Heart right ventricle (tissue), 16 donors: Measurements from ENCODE around the gene GFY. TPM values are rescaled to one million over a fixed set of nuclear protein-coding genes. Genes with fewer than 3 reads are reported as not detected.

Experiments used
- ATAC-seq, 8 donors: fragments of 200-7000 bp; cut with Tn5 transposase; one replicate each; pipeline ENCODE4 v1.9.1; 2020; ENCODE audit warnings: mild to moderate bottlenecking in 8 of 8, moderate library complexity in 8 of 8, moderate number of reproducible peaks in 1 of 8
- DNase-seq, 2 donors: peaks; one replicate each; pipeline ENCODE4 v3.0.0-alpha.2; 2020
- H3K27ac ChIP-seq, 10 donors: fragments of 200-600 bp; sonication (generic) in 2 of 10; one replicate each; pipeline versions ENCODE4 v1.5.0 to v1.8.0; 2020 to 2022; ENCODE audit warnings: mild to moderate bottlenecking in 3 of 10
- H3K27me3 ChIP-seq, 7 donors: fragments of 200-600 bp; one replicate each; pipeline ENCODE4 v1.8.0; 2021 to 2022; ENCODE audit warnings: mild to moderate bottlenecking in 2 of 7
- H3K36me3 ChIP-seq, 9 donors: fragments of 200-600 bp; sonication (generic) in 1 of 9; one replicate each; pipeline versions ENCODE4 v1.5.0 to v1.8.0; 2020 to 2022; ENCODE audit warnings: mild to moderate bottlenecking in 2 of 9
- H3K4me1 ChIP-seq, 9 donors: fragments of 200-600 bp; sonication (generic) in 1 of 9; one replicate each; pipeline versions ENCODE4 v1.5.0 to v1.8.0; 2020 to 2022; ENCODE audit warnings: mild to moderate bottlenecking in 4 of 9
- H3K4me3 ChIP-seq, 10 donors: fragments of 200-600 bp; sonication (generic) in 2 of 10; one replicate each; pipeline versions ENCODE4 v1.5.0 to v1.8.0; 2020 to 2022; ENCODE audit warnings: mild to moderate bottlenecking in 7 of 10, moderate library complexity in 2 of 10
- H3K9me3 ChIP-seq, 11 donors: fragments of 200-600 bp in 10 of 11; sonication (generic) in 2 of 11; one replicate each; pipeline versions ENCODE4 v1.5.0 to v1.8.0; 2013 to 2022; ENCODE audit warnings: mild to moderate bottlenecking in 2 of 11, control low read depth in 1 of 11, moderate library complexity in 1 of 11
- CTCF ChIP-seq, 9 donors: fragments of 200-600 bp; sonication (generic) in 2 of 9; IDR thresholded peaks; one replicate each; pipeline versions ENCODE4 v1.5.0 to v1.8.0; 2021 to 2022; ENCODE audit warnings: antibody characterized with exemption in 9 of 9, mild to moderate bottlenecking in 5 of 9, moderate library complexity in 1 of 9
- WGBS, 2 donors: extraction: QIAGEN DNeasy Blood & Tissue Kit; methylation state at CpG; one replicate each; pipeline ENCODE4 v1.1.7; 2013; ENCODE audit warnings: inconsistent platforms in 1 of 2; 5-methylcytosine and 5-hydroxymethylcytosine counted together
- intact Hi-C, 10 donors: fragments of 100-400 bp; cut with DNase I; formaldehyde crosslinking; loops; one replicate each; pipeline versions ENCODE4 v1.11.1 to v1.14.2; 2022
- polyA plus RNA-seq, 2 donors: library from polyadenylated mRNA; stranded (reverse); fragments of 200-250 nt; gene quantifications; one replicate each; pipeline ENCODE4 v1.2.3, GENCODE V29; 2013
- total RNA-seq, 10 donors: library from RNA; stranded (reverse); fragmentation: NEBNext Ultra II Directional in 3 of 10; extraction: Animal tissue kit (Norgen Biotek cat#: 25700) in 3 of 10; gene quantifications; one replicate each; pipeline versions ENCODE4 v1.2.1 to v1.2.4, GENCODE V29; 2021 to 2023
- donor health status: Arrhythmogenic right ventricular cardiomyopathy.
- donor health status: ischemic (EF 13 %, LVEDD 7.1; RV severe dilation, severe dysfunction).
- donor health status: healthy with polysubstance abuse.
- donor health status: DM: no; HTN: yes; CAD: no.
- donor health status: DM: no; HTN: no; CAD: no.
- donor health status: ischemic (EF 25% LVEDD 6.9; RV normal size, moderate dysfunction).
- donor health status: ischemic (EF 25% LVEDD 5.7; RV mildly dilated, moderate dysfunction).
- donor health status: healthy.
- donor health status: DM: yes; HTN: yes; CAD: no.
- donor health status: Ischemic cardiomyopathy.
- donor health status: ischemic (EF 35%, LVEDD 5.7; RV mildly dilated, moderate dysfunction).
- donor health status: nonischemic (EF 11% LVEDD 7.7; RV severe dilation, severe dysfunction).
- donor health status: DM: yes; HTN: yes; CAD: no.
- donor health status: PGD.
- donor health status: ischemic (EF 29% LVEDD 5.4; RV normal size, mild dysfunction).
- donor health status: nonischemic (EF 23%, LVEDD 6.1; RV moderate dilation, normal function).

The GFY gene
- total and polyA plus RNA-seq, 12 donors, result 0.13 TPM; not detected in 11

- no peaks in the 10 kb centered on the region for H3K9me3 ChIP-seq
- H3K4me3 ChIP-seq, result peak overlapping the region in 3 of 10 donors; percentile 11 to 70 (median 67)
- peaks cover 0 to 29% (median 13%) of the 10 kb centered on the region in 9 donors for H3K4me1 ChIP-seq
- no peak for TF ChIP-seq CTCF (IDR thresholded peaks at IDR 0.05)
- no peaks in the 10 kb centered on the region for H3K27me3 ChIP-seq
- 63 to 74% methylated on average over 15 of the region's 15 CpGs for WGBS, 2 donors
- intact Hi-C loops, result loop anchor here in 1 of 10 donors (2.0 kb wide), 1 partner anchor 67 kb away; no protein-coding TSS in a partner anchor
- H3K27ac ChIP-seq, result peak overlapping the region in 5 of 10 donors; percentile 44 to 93 (median 92)
- peaks cover 0 to 14% (median 0%) of the 10 kb centered on the region in 9 donors for H3K36me3 ChIP-seq
- no peak for ATAC-seq
- DNase-seq, result no peak
Measured at GRCh38 chr19:49475191-49475917, 50.2 kb downstream of the GFY start.

- H3K4me3 ChIP-seq, result peak overlapping the region in 1 of 10 donors; percentile 70
- peaks cover 0 to 29% (median 13%) of the 10 kb centered on the region in 9 donors for H3K4me1 ChIP-seq
- ATAC-seq (peak in 1 of 8 donors; percentile 25), DNase-seq (peak in 1 of 2 donors; percentile 52)
- intact Hi-C loops, result loop anchor here in 1 of 10 donors (2.0 kb wide), 1 partner anchor 67 kb away; no protein-coding TSS in a partner anchor
- peak overlapping the region in 1 of 10 donors; percentile 92 for H3K27ac ChIP-seq
- H3K27me3 ChIP-seq, result no peaks in the 10 kb centered on the region
- TF ChIP-seq CTCF (IDR thresholded peaks at IDR 0.05), result peak in 8 of 9 donors; percentile 5 to 46 (median 27)
- no peaks in the 10 kb centered on the region for H3K9me3 ChIP-seq
- WGBS, 2 donors, result 51 to 53% methylated on average over 27 of the region's 27 CpGs
- H3K36me3 ChIP-seq, result peaks cover 0 to 14% (median 0%) of the 10 kb centered on the region in 9 donors
Measured at GRCh38 chr19:49475995-49476880, 51.0 kb downstream of the GFY start.

Other genes starting within 250 kb of the GFY start
- 1 to 10 TPM in 2 of 10 donors, under 1 TPM in 8; 0.25 to 1.0 (median 0.77) TPM for gene SLC6A16, start 100.2 kb upstream of the GFY start, total RNA-seq
- gene SLC6A16, start 100.2 kb upstream of the GFY start, polyA plus RNA-seq, result 1 to 10 TPM in 1 of 2 donors, under 1 TPM in 1; 0.13 to 3.1 TPM
- gene CD37, start 90.0 kb upstream of the GFY start, total RNA-seq, result 10 to 100 TPM in 2 of 10 donors, 1 to 10 TPM in 8; 2.0 to 34.2 (median 3.9) TPM
- gene CD37, start 90.0 kb upstream of the GFY start, polyA plus RNA-seq, result 1 to 10 TPM; 2.3 to 3.5 TPM
- gene TEAD2, start 63.0 kb upstream of the GFY start, total RNA-seq, result 10 to 100 TPM; 34.1 to 67.8 (median 45.1) TPM
- gene TEAD2, start 63.0 kb upstream of the GFY start, polyA plus RNA-seq, result 10 to 100 TPM; 43.5 to 50.5 TPM
- gene DKKL1, start 61.5 kb upstream of the GFY start, total RNA-seq, result under 1 TPM in 3 of 10 donors, not detected in 7; 0.22 to 0.54 (median 0.26) TPM
- under 1 TPM in 1 of 2 donors, not detected in 1; 0.20 TPM for gene DKKL1, start 61.5 kb upstream of the GFY start, polyA plus RNA-seq
- not detected for gene KASH5, start 37.1 kb upstream of the GFY start, total RNA-seq
- gene KASH5, start 37.1 kb upstream of the GFY start, polyA plus RNA-seq, result not detected
- gene PTH2, start 1.9 kb upstream of the GFY start, total RNA-seq, result not detected
- gene PTH2, start 1.9 kb upstream of the GFY start, polyA plus RNA-seq, result not detected
- 1 to 10 TPM in 4 of 10 donors, under 1 TPM in 6; 0.17 to 2.3 (median 0.86) TPM for gene SLC17A7, start 16.1 kb downstream of the GFY start, total RNA-seq
- gene SLC17A7, start 16.1 kb downstream of the GFY start, polyA plus RNA-seq, result 1 to 10 TPM in 1 of 2 donors, under 1 TPM in 1; 0.88 to 2.0 TPM
- 10 to 100 TPM; 15.7 to 42.1 (median 25.7) TPM for gene PIH1D1, start 26.4 kb downstream of the GFY start, total RNA-seq
- gene PIH1D1, start 26.4 kb downstream of the GFY start, polyA plus RNA-seq, result 10 to 100 TPM; 32.5 to 60.0 TPM
- gene ALDH16A1, start 27.8 kb downstream of the GFY start, total RNA-seq, result 10 to 100 TPM in 3 of 10 donors, 1 to 10 TPM in 7; 4.4 to 14.9 (median 7.4) TPM
- gene ALDH16A1, start 27.8 kb downstream of the GFY start, polyA plus RNA-seq, result 10 to 100 TPM; 17.8 to 19.9 TPM
- 10 to 100 TPM in 1 of 10 donors, 1 to 10 TPM in 9; 1.6 to 14.8 (median 3.1) TPM for gene FLT3LG, start 48.8 kb downstream of the GFY start, total RNA-seq
- gene FLT3LG, start 48.8 kb downstream of the GFY start, polyA plus RNA-seq, result 10 to 100 TPM in 1 of 2 donors, 1 to 10 TPM in 1; 4.2 to 14.0 TPM
- gene RPL13A, start 62.2 kb downstream of the GFY start, total RNA-seq, result 1,000 to 10,000 TPM; 1,171 to 1,844 (median 1,328) TPM
- 1,000 to 10,000 TPM; 1,376 to 2,740 TPM for gene RPL13A, start 62.2 kb downstream of the GFY start, polyA plus RNA-seq
- gene RPS11, start 71.0 kb downstream of the GFY start, total RNA-seq, result 1,000 to 10,000 TPM in 4 of 10 donors, 100 to 1,000 TPM in 6; 739 to 1,152 (median 854) TPM
- 1,000 to 10,000 TPM; 2,102 to 3,642 TPM for gene RPS11, start 71.0 kb downstream of the GFY start, polyA plus RNA-seq
- gene FCGRT, start 87.3 kb downstream of the GFY start, total RNA-seq, result 100 to 1,000 TPM in 2 of 10 donors, 10 to 100 TPM in 8; 49.0 to 175 (median 71.4) TPM
- gene FCGRT, start 87.3 kb downstream of the GFY start, polyA plus RNA-seq, result 10 to 100 TPM; 63.2 to 83.6 TPM
- 10 to 100 TPM in 2 of 10 donors, 1 to 10 TPM in 8; 4.7 to 23.4 (median 6.1) TPM for gene RCN3, start 102.6 kb downstream of the GFY start, total RNA-seq
- gene RCN3, start 102.6 kb downstream of the GFY start, polyA plus RNA-seq, result 10 to 100 TPM; 23.6 to 38.3 TPM
- 10 to 100 TPM; 38.0 to 53.9 (median 45.1) TPM for gene NOSIP, start 155.2 kb downstream of the GFY start, total RNA-seq
- 100 to 1,000 TPM in 1 of 2 donors, 10 to 100 TPM in 1; 82.6 to 120 TPM for gene NOSIP, start 155.2 kb downstream of the GFY start, polyA plus RNA-seq
- 1 to 10 TPM in 1 of 10 donors, under 1 TPM in 9; 0.34 to 1.0 (median 0.57) TPM for gene PRRG2, start 155.9 kb downstream of the GFY start, total RNA-seq
- 1 to 10 TPM; 1.1 to 2.4 TPM for gene PRRG2, start 155.9 kb downstream of the GFY start, polyA plus RNA-seq
- 10 to 100 TPM; 11.2 to 19.2 (median 16.7) TPM for gene PRR12, start 165.8 kb downstream of the GFY start, total RNA-seq
- 10 to 100 TPM in 1 of 2 donors, 1 to 10 TPM in 1; 5.2 to 11.1 TPM for gene PRR12, start 165.8 kb downstream of the GFY start, polyA plus RNA-seq
- 100 to 1,000 TPM in 7 of 10 donors, 10 to 100 TPM in 3; 90.4 to 141 (median 113) TPM for gene RRAS, start 214.8 kb downstream of the GFY start, total RNA-seq
- 100 to 1,000 TPM; 208 to 215 TPM for gene RRAS, start 214.8 kb downstream of the GFY start, polyA plus RNA-seq
- 10 to 100 TPM; 41.6 to 60.5 (median 45.2) TPM for gene SCAF1, start 216.8 kb downstream of the GFY start, total RNA-seq
- gene SCAF1, start 216.8 kb downstream of the GFY start, polyA plus RNA-seq, result 10 to 100 TPM; 20.2 to 25.8 TPM
- gene IRF3, start 240.5 kb downstream of the GFY start, total RNA-seq, result 10 to 100 TPM; 22.3 to 39.4 (median 24.7) TPM
- gene IRF3, start 240.5 kb downstream of the GFY start, polyA plus RNA-seq, result 10 to 100 TPM; 67.8 to 84.2 TPM
- 10 to 100 TPM in 5 of 10 donors, 1 to 10 TPM in 5; 7.8 to 14.6 (median 9.8) TPM for gene BCL2L12, start 240.5 kb downstream of the GFY start, total RNA-seq
- 10 to 100 TPM in 1 of 2 donors, 1 to 10 TPM in 1; 8.6 to 19.6 TPM for gene BCL2L12, start 240.5 kb downstream of the GFY start, polyA plus RNA-seq